ENCODE measurements around the gene CSNK1G2.
A peak's percentile ranks its signal among the peaks of the same experiment; 100 is the strongest.

CSNK1G2 gene

GRCh38 chr19:1944916-1945561 lies 4.1 kb downstream of the CSNK1G2 start:
- TF ChIP-seq PATZ1 (CRISPR knock-in tag; IDR thresholded peaks at IDR 0.05; ENCODE audit: borderline replicate concordance), result no peak
- TF ChIP-seq ARNTL (CRISPR knock-in tag; IDR thresholded peaks at IDR 0.05; ENCODE audit: borderline replicate concordance, low read depth), result no peak
- TF ChIP-seq PPARA (CRISPR knock-in tag; IDR thresholded peaks at IDR 0.05; ENCODE audit: borderline replicate concordance), result no peak
- no peak for TF ChIP-seq ZFP30 (CRISPR knock-in tag; IDR thresholded peaks at IDR 0.05)
- no peak for TF ChIP-seq ESRRG (CRISPR knock-in tag; IDR thresholded peaks at IDR 0.05)
- TF ChIP-seq ZNF70 (CRISPR knock-in tag; IDR thresholded peaks at IDR 0.05), result no peak
- no peak for ATAC-seq

GRCh38 chr19:1945899-1946298 lies 4.9 kb downstream of the CSNK1G2 start:
- no peak for TF ChIP-seq TSHZ2 (CRISPR knock-in tag; IDR thresholded peaks at IDR 0.05)
- no peak for TF ChIP-seq PATZ1 (CRISPR knock-in tag; IDR thresholded peaks at IDR 0.05; ENCODE audit: borderline replicate concordance)
- TF ChIP-seq CREB5 (CRISPR knock-in tag; IDR thresholded peaks at IDR 0.05; ENCODE audit: low read depth), result no peak
- no peak for TF ChIP-seq TOX (CRISPR knock-in tag; IDR thresholded peaks at IDR 0.05; ENCODE audit: borderline replicate concordance)
- no peak for TF ChIP-seq ZNF565 (CRISPR knock-in tag; conservative IDR thresholded peaks at IDR 0.05; ENCODE audit: low read depth)
- no peak for TF ChIP-seq POU6F1 (CRISPR knock-in tag; IDR thresholded peaks at IDR 0.05; ENCODE audit: borderline replicate concordance, low read depth)
- no peak for TF ChIP-seq RARB (CRISPR knock-in tag; IDR thresholded peaks at IDR 0.05)
- no peak for TF ChIP-seq SNAI2 (CRISPR knock-in tag; IDR thresholded peaks at IDR 0.05)
- no peak for TF ChIP-seq OSR1 (CRISPR knock-in tag; IDR thresholded peaks at IDR 0.05)
- no peak for TF ChIP-seq ZC3H10 (CRISPR knock-in tag; IDR thresholded peaks at IDR 0.05)
- no peak for TF ChIP-seq PPARA (CRISPR knock-in tag; IDR thresholded peaks at IDR 0.05; ENCODE audit: borderline replicate concordance)
- no peak for TF ChIP-seq ZNF8 (CRISPR knock-in tag; IDR thresholded peaks at IDR 0.05)
- no peak for TF ChIP-seq TCF4 (CRISPR knock-in tag; IDR thresholded peaks at IDR 0.05; ENCODE audit: borderline replicate concordance)
- TF ChIP-seq ZFP3 (CRISPR knock-in tag; IDR thresholded peaks at IDR 0.05), result no peak
- TF ChIP-seq CSRNP3 (CRISPR knock-in tag; IDR thresholded peaks at IDR 0.05), result no peak
- no peak for TF ChIP-seq GLIS3 (CRISPR knock-in tag; IDR thresholded peaks at IDR 0.05)
- TF ChIP-seq CSDC2 (CRISPR knock-in tag; IDR thresholded peaks at IDR 0.05), result no peak
- no peak for TF ChIP-seq ZFP30 (CRISPR knock-in tag; IDR thresholded peaks at IDR 0.05)
- no peak for TF ChIP-seq ZNF70 (CRISPR knock-in tag; IDR thresholded peaks at IDR 0.05)
- peak; percentile 30 for ATAC-seq

All from SK-N-SH treated with all-trans-retinoic acid at 6 μM for 48 hours (cell line).